Measurements from ENCODE around the gene ARF4.

ARF4 gene

GRCh38 chr3:57575966-57576626 lies 21.0 kb downstream of the ARF4 start:
- DNase-seq: no peak

DNA sequence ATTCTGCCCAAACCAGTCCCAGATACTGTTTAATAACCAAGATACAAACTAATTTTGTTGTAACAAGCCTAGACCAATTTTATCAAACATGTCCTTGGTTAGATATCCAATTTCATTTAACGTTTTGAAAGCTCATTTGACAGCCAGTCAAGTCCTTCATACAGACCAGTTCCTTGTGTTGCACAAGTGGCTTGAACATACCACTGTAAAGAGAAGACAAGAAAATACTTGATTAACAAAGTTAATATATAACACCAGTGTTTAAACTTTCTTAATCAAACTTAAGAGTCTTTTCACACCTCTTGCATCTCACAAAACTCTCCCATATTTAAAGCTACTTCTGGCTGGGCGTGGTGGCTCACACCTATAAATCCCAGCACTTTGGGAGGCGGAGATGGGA lies 25.0 kb downstream of the ARF4 start:
- no peak for DNase-seq

DNA sequence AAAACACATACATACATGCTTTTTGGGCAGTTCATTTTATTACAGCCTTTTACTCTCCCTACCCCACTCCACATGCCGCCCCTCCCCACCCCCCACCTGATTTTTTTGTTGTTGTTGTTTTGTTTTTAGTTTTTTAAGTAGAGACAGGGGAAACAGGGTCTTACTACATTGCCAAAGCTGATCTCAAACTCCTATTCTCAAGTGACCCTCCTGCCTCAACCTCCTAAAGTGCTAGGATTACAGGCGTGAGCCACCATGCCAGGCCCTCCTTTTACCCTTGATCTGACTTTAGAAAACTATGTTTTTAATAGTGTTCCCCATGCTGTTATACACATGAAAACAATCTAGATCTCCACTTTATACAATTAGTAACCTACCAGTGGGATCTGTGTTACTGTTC lies 26.3 kb downstream of the ARF4 start:
- no peak for DNase-seq

DNA sequence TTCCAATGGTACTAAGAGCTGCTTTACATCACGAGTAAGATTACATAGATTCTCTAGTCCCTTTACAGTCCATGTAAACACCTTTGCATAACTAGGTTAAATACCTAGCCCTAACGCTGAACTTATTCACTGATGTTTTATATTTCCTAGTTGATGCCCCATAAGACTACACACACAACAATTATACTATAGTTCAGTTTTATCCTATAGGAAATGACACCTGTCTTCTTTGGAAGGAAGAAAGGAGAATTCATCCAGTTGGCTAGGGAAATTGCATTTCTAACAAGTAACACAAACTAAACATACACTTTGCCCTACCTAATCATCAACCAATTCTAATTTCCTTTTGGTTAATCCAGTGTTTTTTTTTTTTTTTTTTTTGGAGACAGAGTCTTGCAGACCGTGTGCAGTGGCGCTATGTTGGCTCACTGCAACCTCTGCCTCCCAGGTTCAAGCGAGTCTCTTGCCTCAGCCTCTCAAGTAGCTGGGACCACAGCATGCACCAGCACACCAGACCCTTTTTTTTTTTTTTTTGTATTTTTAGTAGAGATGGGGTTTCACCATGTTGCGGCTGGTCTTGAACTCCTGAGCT lies 27.2 kb downstream of the ARF4 start:
- DNase-seq: no peak

- no peak for DNase-seq
Observed at GRCh38 chr3:57559526-57559925, 37.6 kb downstream of the ARF4 start.

DNA sequence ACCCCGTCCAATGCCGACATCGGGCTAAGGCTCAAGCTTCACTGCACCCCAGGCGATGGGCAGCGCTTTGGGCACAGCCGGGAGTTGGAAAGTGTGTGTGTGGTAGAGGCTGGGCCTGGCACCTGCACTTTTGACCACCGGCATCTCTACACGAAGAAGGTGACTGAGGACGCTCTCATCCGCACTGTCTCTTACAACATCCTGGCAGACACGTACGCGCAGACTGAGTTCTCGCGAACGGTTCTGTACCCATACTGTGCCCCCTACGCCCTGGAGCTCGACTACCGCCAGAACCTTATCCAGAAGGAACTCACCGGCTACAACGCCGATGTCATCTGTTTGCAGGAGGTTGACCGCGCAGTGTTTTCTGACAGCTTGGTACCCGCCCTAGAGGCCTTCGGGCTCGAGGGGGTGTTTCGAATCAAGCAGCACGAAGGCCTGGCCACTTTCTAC lies 40.0 kb downstream of the ARF4 start:
- peak; percentile 28 for DNase-seq

DNA sequence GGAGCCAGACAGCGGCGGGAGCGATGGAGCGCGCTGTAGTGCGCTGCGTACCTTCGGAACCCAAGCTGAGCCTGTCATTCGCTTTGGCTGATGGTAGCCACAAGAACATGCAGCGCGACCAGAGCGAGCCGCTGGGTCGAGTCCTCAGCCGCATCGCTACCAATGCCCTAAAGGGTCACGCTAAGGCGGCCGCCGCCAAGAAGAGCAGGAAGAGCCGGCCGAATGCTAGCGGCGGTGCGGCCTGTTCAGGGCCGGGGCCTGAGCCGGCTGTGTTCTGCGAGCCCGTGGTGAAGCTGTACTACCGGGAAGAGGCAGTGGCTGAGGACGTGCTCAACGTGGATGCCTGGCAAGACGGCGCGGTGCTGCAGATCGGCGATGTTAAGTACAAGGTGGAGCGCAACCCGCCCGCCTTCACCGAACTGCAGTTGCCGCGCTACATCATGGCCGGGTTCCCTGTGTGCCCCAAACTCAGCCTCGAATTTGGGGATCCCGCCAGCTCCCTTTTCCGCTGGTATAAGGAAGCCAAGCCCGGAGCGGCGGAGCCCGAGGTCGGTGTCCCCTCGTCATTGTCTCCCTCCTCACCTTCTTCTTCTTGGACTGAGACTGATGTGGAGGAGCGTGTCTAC lies 40.6 kb downstream of the ARF4 start:
- DNase-seq: peak; percentile 30

DNA sequence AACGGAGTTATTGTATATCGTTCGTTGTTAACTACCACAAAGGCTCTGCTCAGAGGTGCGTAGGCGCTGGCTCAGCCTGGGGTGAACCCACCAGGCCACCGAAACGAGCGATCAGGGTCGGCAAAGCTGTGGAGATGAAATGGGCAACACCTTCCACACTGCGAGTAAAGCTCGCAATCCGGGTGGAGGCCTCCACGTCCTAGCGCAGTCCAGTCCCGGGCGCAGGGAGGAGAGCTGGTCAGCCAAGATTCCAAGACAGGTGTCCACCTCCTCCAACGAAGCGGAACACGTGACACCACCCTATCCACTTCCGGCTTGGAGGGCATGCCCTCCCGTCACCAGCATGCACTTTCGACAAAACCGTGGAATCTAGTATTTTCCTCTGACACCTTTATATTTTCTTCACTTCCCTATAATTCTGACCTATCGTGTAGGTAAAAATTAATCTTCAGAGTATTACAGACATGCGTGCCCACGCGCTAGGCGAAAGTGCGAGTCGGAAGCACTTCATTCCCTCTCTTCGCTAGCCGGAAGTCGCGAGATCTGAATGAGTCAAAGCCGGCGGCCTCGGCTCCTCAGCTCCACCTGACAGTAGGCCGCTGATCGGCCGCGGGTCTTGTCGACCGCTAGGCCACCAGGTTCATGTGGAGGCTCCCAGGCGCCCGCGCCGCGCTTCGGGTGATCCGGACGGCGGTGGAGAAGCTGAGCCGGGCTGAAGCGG lies 41.2 kb downstream of the ARF4 start, which contains the start of gene PDE12:
Gene PDE12, plus strand, starts transcription at position 537 of the 721 bp plus-strand sequence. Its CDS starts 106 bp downstream, at position 643.
- DNase-seq: peak; percentile 84

GRCh38 chr3:57555306-57555705 lies 41.8 kb downstream of the ARF4 start:
- DNase-seq: no peak

- no peak for DNase-seq
Observed at GRCh38 chr3:57546616-57547015, 50.5 kb downstream of the ARF4 start.

DNA sequence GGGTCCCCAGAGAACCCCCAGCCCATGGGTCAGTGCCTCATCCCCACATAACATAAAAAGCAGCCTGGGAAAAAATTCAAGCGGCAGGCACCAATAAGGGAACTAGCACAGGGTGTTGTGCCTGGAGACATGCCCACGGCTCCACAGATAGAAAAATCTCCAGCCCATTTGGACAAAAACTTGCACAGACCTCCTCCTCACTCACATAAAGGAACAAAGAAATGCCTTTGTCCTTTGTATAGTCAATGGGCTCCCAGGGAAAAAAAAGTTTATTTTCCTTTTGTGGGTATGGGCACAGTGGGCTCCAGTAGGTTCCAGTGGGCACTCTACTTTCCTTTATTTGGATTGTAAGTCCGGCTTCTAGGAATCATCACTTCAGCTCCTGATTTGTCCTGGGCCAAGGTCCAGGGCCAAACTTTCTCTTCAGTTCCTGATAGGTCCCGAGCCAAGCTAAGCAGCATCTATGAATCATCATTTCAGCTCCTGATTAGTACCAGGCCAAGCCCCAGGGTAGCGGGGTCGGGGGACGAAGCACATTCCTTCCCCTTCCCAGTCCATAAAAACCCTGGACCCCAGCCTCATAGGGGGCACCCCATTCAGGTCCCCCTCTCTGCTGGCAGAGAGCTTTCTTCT lies 51.4 kb downstream of the ARF4 start:
- no peak for DNase-seq

DNA sequence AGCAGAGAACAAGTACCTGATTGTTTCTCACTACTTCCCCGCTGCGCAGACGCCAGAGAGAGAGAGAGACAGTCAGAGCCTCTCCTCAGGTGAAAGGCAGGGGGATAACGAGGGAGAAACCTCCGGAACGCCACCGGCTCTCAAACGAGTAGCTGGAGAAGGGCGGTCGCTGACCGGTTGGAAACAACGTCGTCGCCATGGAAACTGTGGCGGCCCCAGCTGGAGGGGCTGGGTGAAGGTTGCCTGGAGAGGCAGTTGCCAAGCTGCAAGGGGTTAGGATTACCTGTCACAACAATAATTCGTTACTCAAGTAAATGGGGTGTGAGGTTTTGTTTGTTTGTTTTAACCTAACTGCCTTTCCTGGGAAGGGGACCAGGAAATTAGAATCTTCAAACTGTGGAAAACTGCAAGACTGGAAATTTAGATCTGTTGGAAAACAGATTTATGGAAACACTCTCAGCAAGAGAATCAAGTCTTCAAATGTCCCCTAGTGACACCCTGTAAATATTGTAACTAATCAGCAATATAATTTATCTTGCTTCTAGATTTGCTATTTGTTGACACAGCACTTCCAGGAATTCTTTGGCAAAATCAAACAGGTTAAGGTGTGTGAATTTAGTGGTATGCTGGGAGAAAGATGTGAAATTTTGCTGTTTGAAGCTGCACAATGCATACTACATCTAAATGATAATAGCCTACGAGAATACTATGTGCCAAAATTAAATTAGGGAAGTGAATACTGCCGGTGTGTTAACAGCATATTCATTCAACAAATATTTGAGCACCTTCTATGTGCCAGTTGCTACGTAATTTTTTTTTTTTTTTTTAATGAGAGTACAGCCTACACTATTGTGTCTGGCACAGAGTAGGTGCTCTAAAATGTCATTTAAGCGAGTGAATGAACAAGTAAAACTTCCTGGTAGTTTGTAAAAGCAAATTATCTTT lies 52.7 kb downstream of the ARF4 start, which contains the start of gene DNAH12:
Gene DNAH12, minus strand, starts transcription at position 164 of the 945 bp plus-strand sequence. CDS start 1,474 bp downstream, outside the sequence.
- no peak for DNase-seq

DNA sequence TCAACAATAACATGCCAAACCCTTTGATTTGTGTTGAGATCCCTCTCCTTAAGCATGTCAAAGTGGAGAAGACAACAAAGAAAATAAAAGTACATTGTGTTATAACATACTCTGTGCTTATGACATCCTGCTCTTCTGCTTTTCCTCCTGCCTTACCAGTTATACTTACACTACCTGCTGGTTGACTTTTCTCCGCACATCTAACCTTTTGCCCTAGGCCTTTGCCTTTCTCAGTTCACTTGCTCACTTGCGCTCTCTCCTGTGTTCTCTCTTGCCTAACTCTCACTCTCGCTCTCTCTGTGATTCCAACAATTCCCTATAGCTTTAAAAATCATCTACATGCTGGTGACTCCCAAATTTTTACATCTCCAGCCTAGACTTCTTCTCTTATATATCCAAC lies 58.7 kb downstream of the ARF4 start:
- no peak for DNase-seq

DNA sequence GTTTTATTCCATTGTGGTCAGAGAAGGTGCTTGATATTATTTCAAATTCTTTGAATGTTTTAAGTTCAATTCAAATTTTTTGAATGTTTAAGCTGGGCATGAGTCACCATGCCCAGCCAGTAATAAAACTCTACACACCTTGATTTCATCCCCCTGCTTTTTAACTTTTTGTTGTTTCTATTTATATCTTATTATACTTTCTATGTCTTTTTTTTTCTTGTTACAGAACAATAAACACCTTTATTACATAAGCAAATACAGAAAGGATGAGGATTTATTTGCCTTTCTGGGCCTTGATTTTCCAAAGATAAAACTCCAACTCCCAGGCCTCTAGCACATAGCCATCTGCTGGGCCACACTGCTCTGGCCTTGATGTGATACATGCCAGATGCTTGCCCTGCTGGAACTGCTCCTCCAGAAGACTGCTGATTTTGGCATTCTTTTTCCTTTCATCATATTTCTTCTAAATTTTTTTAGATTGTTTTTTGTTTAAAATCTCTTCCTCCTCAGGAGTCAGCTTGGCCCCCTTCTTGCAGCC lies 67.0 kb downstream of the ARF4 start:
- no peak for DNase-seq

All from CD4-positive, alpha-beta T cell treated with Interferon gamma for 1 hour (primary cell).